T-helper 9 cell (primary cell): Measurements from ENCODE around the gene SYMPK.
"Not testable (repeated sequence)": the region's sequence is repeated elsewhere in the genome, so short reads cannot be mapped to it uniquely, and the experiment has no call there.

Source experiments
- DNase-seq: peaks from one replicate; pipeline ENCODE4 v3.0.0-alpha.2; 2020

The SYMPK gene

DNA sequence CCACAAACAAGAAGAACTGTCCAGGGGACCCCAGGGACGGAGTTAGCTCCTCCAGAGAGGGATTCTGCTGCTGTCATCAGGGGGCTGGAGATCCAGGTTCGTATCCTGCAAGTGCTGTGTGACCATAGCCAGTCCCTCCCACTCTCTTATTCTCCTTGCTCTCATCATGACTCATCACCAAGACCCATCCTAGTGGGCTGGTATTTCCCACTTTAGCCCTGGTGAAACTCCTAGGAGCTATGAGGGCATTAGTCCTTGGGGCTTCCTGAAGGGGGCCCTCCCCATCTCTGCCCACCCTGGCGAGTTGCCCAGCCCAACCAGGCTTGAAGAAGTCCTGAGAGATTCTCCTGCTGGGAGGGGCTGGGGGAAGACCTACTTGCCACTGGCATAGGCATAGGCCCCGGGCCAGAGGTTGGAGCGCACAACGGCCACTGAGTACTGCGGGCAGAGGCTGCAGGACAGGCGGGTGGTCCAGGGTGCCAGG lies 62.8 kb downstream of the SYMPK start:
- no peak for DNase-seq

DNA sequence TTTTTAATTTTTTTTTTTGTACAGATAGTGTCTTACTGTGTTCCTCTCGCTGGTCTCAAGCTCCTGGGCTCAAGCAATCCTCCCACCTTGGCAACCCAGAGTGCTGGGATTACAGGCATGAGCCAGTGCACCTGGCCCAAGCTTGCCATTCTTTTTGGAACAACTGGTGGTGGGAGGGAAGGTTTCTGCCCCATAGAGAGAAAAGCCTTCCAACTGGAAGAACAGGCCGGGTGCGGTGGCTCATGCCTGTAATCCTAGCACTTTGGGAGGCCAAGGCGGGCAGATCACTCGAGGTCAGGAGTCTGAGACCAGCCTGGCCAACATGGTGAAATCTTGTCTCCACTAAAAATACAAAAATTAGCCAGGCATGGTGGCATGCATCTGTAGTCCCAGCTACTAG lies 63.4 kb downstream of the SYMPK start:
- not testable (repeated sequence) for DNase-seq

DNA sequence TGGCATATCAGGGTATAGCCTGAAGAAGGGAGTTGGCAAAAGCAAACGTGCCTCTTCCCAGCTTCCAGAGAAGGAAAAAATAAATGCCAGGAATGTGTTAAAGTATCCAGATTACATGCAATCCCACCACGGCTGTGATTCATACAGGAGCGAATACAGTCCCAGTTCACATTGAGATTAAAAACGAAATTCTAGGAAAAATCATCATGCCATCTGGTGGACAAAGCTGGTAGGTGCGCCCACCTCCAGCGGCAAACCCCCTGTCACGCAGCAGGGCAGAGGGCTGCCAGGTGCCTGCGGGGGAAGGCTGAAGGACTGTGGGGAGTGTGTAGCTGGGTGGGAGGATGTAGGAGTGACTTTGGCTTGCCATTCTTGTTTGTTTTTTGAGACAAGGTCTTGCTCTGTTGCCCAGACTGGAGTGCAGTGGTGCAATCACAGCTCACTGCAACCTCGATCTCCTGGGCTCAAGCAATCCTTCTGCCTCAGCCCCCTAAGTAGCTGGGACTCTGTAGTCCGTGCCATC lies 63.9 kb downstream of the SYMPK start:
- DNase-seq, result peak; percentile 57

DNA sequence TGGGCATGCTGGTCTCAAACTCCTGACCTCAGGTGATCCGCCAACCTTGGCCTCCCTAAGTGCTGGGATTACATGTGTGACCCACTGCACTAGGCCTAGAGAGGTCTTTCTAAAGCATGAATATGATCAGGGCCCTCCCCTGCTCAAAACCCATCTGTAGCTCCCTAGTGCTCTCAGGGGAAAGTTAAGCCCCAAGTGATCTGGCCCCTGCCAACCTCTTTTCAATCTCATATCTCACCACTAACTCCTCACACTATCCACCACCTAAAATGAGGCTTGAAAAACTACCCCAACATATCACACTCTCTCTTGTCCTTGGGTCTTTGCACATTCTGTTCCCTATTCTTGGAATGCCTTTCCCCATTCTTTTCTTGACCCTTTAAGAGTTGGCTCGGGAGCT lies 68.3 kb downstream of the SYMPK start:
- DNase-seq, result no peak

DNA sequence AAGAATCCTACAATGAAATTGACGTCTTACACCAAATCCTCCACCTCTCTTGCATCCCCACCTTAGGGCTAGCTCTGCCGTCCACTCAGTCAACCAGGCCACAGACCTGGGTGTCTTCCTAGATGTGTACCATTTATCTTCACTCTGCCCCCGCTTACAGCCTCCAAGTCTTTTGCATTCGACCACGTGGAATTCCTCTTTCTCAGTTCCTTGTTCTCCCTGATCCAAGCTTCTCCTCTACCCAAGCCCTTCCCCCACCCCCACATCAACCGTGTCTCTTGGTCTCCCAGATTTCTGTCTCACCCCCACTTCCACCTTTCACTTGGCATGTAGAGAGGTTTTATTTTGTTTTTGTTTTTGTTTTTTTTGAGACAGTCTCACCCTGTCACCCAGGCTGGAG lies 69.1 kb downstream of the SYMPK start:
- DNase-seq, result no peak

DNA sequence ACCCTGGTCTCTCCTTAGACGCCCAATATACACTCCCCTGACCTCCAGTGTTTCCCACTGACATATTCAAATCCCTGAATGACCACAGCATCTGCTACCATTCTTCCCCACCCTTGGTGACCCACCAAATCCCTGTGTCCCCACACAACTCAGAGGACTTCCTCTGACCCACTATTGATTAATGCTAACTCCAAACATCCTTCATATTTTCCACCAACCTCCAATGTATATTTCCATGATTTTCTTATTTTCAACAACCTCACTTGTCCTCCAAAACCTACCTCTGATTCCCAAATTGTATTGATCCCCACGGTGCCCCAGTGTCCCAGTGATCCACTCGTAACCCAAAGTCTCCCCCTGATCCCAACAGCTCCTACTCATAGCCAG lies 69.8 kb downstream of the SYMPK start:
- no peak for DNase-seq

DNA sequence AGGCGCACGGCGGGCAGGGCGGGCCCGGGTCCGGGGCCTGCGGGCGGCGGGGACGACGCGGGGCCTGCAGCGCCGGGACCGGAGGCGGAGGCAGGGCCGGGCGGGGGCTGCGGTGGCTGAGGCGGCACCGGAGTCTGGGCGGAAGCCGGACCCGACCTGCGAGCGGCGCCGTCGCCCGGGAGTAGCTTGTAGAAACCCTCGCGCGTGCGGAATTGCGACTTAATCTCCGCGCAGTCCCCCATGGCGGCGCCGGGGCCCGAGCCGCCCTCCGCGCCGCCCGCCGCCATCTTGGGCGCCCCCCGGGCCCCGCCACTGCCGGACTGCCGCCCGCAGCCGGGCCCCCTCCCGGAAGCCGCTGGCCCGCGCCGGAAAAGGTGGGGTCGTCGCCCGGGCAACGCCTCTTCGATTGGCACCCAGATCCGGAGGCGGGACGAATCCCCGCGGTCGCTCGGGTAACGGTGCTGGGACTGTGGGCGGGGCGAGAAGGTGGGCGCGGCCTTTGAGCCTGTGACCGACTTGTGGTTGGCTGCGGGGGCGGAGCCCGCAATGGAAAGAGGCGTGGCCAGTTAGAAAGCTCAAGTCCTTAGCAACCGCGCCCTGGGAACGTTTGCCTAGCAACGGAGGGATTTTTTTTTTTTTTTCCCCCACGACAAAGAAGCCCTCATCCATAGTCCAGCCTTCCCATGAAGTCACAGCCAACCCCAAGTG lies 70.3 kb downstream of the SYMPK start, which contains the start of gene DMWD:
TSS of gene DMWD (minus strand) at position 376 of the 708 bp plus-strand sequence. CDS start at position 287, 89 bp downstream.
- DNase-seq, result peak; percentile 99

DNA sequence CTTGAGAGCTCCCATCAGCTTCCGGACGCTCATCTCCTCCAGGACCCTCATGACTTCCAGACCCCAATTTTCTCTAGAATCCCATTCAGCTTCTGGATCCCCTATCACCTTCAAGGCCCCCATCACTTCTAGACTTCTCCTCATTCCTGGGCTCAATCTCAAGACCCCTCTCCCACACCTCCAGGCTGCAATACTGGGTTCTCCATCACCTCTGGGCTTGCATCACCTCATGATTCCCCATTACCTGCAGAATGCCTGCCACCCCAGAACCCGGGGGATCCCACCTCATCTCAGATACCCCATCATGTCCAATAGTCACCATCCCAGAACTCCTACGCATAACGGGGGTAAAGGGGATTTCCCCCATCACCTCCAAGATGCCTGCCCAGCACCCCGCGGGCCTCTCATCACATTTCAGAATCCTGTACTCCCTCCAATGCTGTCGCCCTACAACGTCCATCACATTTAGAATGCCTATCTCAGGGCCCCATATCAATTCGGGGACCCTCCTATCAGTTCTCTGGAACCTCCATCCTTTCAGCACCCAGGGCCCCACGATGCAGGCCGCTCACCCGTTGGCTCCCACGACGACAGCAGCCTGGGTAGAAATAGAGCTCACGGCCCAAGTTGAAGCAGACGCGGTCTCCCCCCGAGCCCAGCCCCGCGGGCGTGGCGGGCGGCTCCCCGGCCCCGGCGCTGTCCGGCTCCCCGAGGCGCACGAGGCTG lies 71.0 kb downstream of the SYMPK start:
- no peak for DNase-seq

DNA sequence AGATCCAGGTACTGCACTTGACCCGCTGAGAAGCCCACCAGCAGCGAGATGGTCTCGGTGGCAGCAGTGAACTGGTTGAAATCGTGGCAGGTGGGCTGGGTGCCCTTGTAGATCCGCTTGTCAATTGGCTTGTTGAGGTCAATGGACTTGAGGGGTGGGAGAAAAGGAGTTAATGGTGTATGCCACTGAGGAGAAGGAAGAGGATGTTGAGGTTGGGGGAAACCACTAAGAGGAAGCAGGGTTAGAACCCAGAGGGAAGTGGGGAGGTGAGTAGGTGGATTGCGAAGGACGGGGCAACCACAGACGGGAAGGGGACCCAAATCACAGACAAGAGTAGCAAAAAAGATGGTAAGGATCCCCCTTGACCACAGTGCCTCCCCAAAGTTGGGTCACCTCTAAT lies 72.0 kb downstream of the SYMPK start:
- no peak for DNase-seq

DNA sequence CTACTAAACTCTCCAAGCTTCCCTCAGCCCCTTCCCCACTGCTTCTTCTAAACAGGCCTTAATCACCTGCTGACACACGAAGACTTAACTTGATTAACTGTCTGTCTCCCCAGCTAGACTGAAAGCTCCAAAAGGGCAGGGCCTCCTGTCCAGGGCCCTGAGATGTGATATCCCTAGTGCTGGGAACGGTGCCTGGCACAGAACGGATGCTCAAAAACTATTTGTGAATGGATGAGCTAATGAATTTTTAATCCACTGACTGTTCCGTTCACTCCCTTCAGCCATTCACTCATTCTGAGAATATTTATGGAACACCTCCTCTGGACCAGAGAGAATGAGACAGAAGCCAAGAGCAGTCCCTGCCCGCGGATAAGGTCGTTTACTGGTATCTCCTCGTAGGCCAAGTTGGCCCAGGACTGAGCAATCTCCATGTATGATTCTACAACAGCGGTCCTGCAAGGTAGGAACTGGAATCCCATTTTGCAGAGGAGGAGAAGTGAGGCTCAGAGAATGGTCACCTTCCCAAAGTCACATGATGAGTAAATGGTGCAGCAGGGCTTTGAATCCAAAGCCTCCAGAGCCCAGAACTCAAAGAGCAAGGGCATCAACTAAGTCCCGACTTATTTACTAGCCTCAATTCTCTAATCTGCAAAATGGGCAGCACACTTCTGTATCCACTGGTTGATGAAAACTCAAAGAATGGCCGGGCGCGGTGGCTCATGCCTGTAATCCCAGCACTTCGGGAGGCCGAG lies 73.7 kb downstream of the SYMPK start:
- DNase-seq, result no peak

DNA sequence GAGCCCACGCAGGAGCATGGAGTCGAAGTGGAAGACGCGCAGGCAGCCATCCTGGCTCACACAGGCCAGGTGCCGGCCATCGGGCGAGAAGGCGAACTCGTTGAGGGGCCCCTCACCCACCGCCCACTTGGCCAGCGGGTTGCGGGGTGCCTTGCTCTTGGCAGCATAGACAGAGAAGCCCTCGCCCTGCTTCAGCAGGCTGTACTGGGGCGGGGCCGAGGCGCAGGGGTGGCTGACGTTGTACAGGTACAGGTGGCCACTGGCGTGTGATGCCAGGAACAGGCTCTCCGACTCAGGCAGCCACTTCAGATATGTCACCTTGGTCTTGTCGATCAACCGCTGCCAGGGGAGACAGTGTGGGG lies 76.4 kb downstream of the SYMPK start:
- DNase-seq, result no peak

DNA sequence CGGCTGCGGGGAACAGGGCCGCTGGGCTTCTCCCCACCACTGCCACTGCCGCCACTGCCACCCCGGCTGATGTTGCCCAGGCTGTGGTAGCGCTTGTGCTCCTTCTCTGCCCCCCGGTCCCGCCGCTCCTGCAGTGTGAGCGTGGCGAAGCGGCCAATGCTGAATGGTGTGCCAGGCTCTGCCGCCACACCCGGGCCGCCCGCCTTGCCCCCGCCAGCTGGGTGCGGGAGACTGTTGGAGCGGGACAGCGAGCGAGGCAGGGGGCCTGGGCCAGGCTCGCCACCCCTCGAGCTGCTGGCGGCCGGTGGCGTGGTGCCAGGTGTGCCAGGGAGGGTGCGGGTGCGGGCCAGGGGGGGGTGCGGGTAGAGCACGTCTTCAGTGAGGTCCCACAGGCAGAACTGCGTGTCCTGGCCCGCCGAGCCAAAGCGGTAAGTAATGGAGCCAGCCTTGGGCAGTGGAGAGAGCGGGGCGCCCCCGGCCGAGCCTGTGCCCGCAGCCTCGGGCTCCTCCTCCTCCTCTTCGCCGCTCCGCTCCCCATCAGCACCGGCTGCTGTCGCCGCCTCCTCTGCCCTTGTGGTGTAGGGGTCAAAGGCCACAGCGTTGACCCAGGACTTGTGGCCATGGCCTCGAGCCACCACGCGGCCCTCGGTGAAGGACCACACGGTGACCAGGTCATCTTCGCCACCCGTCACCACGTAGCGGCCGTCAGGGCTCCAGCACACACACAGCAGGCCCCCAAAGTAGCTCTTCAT lies 77.0 kb downstream of the SYMPK start:
- no peak for DNase-seq

DNA sequence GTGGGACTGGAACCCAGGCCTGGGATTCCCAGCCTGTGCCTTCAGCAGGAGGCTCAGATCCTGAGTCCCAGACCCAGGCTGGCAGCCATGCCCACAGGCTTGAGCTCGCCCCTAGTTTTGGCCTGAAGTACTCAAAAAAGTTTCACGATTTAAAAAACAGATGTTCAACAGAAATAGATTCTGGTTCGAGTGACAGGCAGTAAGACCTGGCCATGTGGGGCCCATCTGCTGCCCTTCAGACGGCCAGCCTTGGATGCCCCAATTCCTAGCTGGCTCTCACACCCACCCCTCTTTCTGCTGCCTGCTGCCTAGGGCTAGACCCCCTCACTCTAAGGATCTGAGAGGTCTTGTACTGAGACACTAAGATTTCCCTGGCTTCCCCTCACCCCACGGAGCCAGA lies 77.8 kb downstream of the SYMPK start:
- DNase-seq, result no peak

DNA sequence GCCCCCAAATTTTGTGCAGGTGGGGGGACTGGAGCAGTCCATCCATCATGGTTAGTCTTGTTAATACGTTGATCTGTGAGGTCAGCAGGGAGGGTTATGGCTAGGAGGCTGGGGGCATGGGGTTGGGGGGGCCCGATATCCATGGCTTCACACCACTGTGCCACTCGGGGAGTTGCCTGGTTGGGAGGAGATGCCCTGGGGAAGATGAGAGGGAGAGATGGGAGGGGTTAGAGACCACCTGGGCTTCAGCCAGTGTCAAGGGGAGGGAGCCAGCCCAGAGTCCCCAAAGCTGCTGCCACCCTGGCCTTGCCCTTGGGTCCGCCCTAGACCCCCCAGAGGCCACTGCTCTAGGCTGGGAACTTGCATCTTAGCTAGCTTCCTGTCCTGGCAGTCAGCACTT lies 78.9 kb downstream of the SYMPK start:
- DNase-seq, result no peak

DNA sequence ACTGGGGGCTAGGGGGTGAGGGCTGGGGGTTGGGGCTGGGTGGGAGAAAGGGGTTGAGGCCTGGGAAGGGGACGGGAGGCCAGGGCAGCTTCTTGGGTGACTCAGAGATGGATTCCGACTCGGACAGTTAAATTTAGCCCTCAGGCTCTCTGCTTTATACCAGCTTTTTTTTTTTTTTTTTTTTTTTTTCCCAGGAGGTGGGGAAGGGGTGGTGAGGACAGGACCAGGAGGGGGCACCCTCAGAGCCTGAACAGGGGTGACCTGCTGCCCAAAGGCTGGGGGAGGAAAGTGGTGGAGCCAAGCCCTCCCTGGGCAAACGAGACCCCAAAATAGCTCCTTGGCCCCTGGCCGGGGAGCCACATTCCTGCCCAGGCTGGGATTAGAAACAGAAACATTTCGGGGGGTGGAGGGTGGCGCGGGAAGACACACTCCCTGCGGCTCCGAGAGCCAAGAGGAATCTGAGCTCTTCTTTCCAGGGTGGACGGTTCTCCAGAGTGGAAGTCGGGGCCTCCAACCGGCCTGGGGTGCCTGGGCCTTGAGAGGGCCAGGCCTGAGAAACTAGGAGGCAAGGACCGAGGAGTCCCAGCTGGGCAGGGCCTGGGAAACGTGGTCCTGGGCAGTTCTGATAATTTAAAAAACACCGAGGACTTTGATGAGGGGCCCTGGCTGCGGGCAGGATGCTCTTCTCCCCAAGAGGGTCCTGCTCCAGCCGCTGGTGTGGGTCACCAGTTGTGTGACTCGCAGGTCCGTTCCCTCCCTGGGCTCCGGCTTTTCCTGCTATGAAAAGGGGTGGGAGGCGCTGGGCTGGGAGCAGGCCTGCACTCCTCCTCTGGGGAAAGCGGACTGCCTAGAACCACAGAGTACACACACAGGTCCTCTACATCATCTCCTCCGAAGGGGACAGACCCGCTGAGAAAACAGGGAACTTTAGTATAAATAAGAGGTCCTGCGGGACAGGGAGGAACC lies 79.8 kb downstream of the SYMPK start:
- DNase-seq, result no peak

DNA sequence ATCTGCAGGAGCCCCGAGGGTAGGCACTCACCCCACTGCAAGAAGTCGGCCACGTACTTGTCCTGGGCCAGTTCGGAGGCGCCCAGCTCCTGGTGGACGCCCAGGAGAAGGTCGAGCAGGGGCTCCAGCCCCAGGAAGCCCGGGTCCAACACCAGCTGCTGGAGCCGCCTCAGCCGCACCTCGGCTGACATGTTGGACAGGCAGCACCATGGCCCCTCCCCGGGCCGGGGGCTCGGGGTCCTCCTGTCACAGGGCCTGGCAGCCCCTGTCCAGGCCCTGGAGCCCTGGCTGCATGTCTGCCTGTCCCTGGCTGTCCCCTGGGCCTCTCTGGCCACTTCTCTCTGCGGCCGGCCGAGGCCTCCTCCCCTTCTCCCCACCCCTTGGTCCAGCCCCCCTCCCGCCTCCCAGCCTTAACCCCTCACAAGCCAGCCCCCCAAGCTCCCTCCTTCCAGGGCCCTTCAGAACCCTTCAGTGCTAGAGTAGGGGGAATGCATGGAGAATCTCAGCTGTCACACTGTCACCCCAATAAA lies 80.7 kb downstream of the SYMPK start, which contains the start of gene DMPK:
TSS of gene DMPK (minus strand) at position 329 of the 530 bp plus-strand sequence. CDS start at position 191, 138 bp downstream.
- no peak for DNase-seq

DNA sequence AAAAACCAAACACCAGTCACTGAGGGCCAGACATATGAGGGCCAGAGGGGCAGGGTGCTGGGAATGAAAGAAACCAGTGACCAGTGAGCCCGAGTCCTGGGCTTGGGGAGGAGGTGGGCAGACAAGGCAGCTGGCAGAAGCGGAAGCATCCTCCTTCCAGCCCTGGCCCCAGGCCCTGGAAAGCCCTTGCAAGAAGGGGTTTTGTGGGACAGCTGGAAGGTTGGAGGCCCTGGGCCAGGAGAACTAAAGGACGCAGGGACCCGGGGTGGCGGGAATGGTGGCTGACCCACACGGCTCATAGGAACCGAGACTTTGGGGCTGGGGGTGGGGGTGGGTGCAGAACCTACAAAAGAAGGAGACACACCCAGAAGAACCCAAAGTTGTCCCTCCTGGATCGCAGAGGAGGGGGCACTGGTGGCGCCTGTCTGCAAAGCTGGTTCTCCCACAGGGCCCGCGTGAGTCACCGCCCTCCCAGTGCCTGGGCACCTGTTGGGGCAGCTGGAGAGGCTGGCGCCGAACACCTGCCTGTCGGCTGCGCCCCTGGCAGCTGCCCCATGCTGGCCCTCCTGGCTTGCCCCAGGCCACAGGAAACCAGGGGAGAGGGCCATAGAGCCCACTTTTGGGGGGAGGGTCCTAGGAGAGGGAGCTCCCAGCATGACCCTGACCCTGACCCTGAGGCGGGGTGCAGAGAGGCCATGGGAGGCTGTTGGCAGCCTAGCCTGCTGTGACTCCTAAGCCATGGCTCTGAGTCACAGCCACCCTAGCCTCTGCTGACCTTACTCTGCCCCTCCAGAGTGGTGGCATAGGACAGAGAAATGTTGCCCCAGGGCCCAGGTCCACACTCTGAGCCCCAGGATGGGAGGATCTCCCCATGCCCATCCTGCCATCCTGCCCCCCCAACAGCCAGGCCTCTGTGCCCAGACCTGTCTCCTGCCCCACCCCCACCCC lies 81.5 kb downstream of the SYMPK start:
- no peak for DNase-seq

DNA sequence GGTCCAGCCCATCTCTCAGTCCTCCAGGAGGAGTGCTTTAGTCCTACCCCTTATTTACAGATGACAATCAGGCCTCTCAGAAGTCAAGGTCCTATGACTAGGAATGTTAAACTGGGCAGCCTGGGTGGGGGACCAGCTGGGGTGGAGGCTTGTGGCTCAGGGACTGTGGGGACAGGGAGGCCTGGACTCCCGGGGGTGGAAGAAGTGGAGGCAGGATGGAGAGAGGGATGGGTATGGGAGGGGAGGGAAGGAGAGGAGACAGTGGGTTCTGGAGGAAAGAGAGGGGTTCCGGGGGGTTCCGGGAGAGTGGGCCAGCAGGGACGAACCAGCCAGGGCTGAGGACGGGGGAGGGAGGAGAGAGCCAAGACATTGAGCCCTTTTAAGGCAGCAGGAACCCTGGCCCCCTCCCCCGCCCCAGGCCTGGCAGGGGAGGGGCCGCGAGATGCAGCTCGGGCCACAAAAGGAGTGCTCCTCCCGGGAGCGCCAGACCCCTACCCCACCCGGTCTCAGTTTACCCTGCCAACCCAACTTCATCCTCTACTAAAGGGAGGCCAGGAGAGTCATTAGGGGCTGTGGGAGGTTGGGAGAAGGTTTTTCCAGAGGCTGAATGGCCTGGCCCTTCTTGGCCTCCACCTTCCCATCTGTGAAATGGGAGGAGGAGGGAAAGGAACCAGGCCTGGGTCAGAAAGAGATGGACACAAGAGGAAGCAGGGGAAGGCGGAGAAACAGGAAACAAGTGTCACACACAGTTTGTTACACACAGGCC lies 82.3 kb downstream of the SYMPK start:
- DNase-seq, result no peak

DNA sequence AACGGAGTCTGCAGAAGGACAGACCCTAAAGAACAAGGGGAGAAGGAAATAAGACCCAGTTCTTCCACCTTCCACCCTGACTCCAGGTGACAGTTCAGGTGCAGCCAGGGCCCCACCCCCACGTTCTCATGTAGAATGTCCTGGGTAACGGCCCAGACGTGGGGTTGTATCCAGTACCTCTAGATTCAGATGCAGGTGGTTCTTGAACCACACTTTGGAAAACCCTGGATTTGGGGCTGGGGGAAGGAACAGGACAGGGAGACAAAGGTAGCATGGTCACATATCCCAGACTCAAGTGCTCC lies 82.8 kb downstream of the SYMPK start:
- DNase-seq, result no peak
